ENCODE measurements around the gene MOB2.

Gene MOB2

DNA sequence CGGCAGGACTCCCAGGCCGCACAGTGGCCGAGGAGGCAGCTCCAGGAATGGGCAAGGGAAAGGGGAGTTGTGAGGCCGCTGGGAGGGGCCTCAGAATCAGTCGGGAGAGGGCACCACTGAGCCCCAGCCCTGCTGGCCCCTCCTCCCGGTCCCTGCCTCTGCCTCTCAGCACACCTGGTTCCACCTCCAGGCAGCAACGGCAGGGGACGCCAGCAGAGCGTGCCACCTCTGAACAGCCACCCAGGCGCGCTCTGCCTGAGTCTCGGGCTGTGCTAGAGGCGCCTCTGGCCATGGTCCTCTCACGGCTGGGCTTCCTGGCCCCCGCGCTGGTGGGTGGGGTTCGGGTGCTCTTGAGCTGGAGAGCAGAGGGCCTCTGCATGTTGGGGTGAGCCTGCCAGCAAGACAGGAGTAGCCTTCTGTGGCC, 33.0 kb downstream of the MOB2 start:
- Mint-ChIP-seq H3K27ac (no peak overlapping the region), H3K27me3 (no peaks in the 10 kb centered on the region), H3K9me3 (no peaks in the 10 kb centered on the region), H3K36me3 (no peaks in the 10 kb centered on the region), H3K4me3 (no peak overlapping the region), H3K4me1 (no peaks in the 10 kb centered on the region)

DNA sequence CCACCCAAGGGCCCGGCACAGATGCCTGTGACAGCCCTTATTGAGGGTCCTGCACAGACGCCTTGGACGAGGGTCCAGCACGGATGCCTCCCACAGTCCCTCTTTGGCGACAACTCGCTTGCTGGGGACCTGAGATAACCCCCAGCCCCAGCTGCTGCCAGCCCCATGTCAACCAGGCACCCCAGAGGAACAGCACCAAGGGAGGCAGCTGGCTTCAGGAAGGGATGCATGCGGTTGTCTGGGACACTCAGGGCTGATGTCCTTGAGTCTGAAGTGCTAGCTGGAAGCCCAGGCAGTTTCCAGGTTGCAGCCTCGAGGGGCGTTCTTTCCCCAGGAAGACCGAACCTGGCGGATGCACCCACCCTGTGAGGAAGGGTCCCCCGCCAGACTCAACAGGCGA, 33.8 kb downstream of the MOB2 start:
- H3K4me3 Mint-ChIP-seq, result no peak overlapping the region
- no peaks in the 10 kb centered on the region for H3K27me3 Mint-ChIP-seq
- H3K27ac Mint-ChIP-seq, result no peak overlapping the region
- H3K9me3 Mint-ChIP-seq, result no peaks in the 10 kb centered on the region
- H3K36me3 Mint-ChIP-seq, result no peaks in the 10 kb centered on the region
- no peaks in the 10 kb centered on the region for H3K4me1 Mint-ChIP-seq

DNA sequence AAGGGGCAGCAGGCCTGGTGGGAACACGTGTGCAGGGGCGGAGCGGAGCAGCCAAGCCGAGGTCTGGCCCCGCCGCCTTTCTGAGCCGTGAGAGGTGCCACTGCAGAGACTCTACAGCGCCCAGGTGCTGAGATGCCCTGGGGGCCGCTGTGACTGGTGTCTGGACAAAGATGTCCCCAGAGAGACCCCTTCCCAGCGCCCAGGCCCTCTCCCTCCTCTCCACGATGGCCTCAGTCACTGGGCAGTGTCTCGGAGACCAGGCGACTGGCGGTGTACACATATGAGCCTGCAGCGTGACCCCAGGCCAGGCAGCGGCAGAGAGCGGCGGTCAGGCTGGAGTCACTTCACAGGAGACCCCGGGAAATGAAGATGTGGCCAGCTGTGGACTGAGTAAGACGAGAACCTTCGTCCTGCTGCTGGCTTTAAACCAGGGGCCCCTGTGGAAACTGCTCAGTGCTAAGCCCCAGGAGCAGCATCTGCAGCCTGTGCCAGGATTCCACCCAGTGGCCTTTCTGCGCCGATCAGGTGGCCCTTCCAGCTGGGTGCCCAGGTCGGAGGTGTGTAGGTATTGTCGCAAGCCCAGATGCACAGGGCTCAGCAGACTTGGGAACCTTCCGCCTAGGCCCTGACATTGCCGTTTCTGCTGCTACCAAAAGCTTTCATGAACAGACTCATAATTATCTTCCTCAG, 34.7 kb downstream of the MOB2 start:
- H3K9me3 Mint-ChIP-seq, result no peaks in the 10 kb centered on the region
- no peaks in the 10 kb centered on the region for H3K27me3 Mint-ChIP-seq
- H3K4me1 Mint-ChIP-seq, result no peaks in the 10 kb centered on the region
- no peak overlapping the region for H3K27ac Mint-ChIP-seq
- no peaks in the 10 kb centered on the region for H3K36me3 Mint-ChIP-seq
- H3K4me3 Mint-ChIP-seq, result no peak overlapping the region

DNA sequence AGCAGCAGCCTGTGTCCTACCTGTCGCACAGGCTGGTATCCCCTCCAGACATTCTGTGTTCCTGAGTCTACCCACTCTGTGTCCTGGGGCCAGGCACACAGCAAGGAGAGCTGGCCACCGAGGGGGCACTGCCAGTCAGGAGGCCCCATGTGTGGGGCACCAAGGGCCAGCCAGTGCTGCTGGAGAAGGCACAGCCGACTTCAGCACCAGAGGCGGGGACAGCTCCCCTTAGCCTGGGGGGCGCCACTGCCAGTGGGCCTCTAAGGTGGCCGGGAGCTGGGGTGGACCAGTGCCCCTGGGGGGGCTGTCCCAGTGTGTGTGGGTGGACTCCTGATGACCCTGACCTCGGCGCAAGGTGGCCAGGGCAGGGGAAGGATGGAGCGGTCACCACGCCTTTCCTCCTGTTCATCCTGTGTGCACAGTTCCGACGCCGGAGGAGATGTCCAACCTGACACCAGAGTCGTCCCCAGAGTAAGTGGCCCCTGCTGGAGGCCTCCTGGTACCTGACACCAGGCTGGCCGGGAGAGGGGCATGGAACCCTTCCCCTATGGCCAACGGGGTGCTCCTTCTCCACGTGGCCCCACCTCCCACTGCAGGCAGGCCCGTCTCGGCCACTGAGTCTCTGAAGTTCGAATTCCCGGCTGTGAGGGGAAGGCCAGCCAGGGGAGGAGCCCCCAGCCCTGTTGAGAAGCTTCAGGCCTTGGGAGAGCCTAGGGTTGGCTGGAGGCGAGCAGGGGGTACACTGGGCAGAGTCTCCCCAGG, 35.4 kb downstream of the MOB2 start:
- no peaks in the 10 kb centered on the region for H3K4me1 Mint-ChIP-seq
- no peaks in the 10 kb centered on the region for H3K36me3 Mint-ChIP-seq
- no peaks in the 10 kb centered on the region for H3K9me3 Mint-ChIP-seq
- no peak overlapping the region for H3K4me3 Mint-ChIP-seq
- H3K27me3 Mint-ChIP-seq, result no peaks in the 10 kb centered on the region
- no peak overlapping the region for H3K27ac Mint-ChIP-seq

DNA sequence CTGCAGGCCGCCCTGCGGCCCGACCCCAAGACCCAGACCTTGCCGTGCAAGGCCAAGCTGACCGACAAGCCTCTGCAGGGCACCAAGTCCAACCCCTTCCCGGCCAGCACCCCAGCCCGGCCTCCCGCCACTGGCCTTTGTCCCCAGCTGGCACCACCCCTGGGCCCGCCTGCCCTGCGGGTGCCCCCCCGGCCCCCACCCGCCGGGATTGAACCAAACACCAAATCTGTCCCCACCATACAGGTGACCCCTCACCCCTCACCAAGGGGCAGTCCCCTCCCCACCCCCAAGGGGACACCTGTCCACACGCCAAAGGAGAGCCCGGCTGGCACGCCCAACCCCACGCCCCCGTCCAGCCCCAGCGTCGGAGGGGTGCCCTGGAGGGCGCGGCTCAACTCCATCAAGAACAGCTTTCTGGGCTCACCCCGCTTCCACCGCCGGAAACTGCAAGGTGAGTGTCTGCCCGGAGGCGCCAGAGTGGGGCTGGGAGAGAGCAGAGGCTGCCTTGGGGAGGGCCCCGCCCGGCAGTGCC, 36.2 kb downstream of the MOB2 start:
- H3K27me3 Mint-ChIP-seq, result no peaks in the 10 kb centered on the region
- H3K27ac Mint-ChIP-seq, result no peak overlapping the region
- H3K36me3 Mint-ChIP-seq, result no peaks in the 10 kb centered on the region
- no peak overlapping the region for H3K4me3 Mint-ChIP-seq
- no peaks in the 10 kb centered on the region for H3K4me1 Mint-ChIP-seq
- no peaks in the 10 kb centered on the region for H3K9me3 Mint-ChIP-seq

DNA sequence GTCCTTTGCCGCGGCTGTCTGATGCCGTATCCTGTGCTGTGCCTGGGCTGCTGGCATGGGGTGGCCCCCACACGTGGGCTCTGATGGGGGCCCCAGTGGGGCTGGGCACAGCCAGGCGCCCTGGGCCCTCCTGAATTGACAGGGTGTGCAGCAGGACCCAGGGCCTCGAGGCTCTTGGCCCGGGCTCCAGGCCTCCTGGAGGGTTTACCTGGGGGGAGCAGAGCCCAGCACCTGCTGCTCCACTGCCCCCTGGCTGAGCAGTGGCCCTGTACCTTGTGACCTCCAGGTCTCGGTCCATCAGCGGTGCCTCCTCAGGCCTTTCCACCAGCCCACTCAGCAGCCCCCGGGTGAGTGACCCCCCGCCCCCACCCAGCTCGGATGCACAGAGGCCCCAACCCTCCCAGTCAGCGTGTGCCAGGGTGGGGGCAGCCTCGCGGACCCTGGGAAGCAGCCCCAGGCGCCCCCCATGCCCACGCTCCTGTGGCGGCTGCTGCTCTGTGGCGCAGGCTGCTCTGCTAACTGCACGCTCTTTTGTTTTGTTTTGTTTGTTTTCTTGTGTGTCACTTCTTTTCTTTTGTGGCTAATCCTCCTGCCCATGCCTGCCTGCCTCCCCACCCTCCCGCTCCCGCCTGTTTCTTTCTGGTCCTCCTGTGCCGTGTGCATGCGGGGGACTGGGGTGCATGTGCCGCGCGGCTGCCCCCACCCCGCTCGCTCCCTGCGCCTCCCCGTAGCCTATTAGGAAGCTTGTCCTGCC, 36.9 kb downstream of the MOB2 start:
- Mint-ChIP-seq H3K27ac (no peak overlapping the region), H3K27me3 (no peaks in the 10 kb centered on the region), H3K9me3 (no peaks in the 10 kb centered on the region), H3K4me1 (no peaks in the 10 kb centered on the region), H3K4me3 (no peak overlapping the region), H3K36me3 (no peaks in the 10 kb centered on the region)

DNA sequence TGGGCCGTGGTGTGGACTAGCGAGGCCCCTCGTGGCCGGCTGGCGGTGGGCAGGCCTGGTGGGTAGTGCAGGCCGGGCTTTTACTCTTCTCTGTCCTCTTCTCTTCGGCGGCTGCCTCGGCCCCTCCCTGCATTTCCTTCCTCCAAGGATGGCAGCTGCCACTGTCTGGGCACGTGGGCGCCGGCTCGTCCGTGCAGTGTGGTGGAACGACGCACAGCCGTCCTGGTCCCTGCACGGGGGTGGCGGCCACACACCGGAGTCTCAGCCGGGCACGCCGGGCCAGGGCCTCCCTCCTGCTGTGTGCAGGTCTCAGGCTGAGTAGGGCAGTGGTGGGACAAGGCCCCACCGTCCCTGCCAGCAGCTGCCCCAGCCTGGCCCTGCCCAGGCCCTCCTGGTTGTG, 37.7 kb downstream of the MOB2 start:
- H3K9me3 Mint-ChIP-seq, result no peaks in the 10 kb centered on the region
- no peaks in the 10 kb centered on the region for H3K27me3 Mint-ChIP-seq
- no peak overlapping the region for H3K27ac Mint-ChIP-seq
- no peaks in the 10 kb centered on the region for H3K36me3 Mint-ChIP-seq
- H3K4me1 Mint-ChIP-seq, result no peaks in the 10 kb centered on the region
- no peak overlapping the region for H3K4me3 Mint-ChIP-seq

DNA sequence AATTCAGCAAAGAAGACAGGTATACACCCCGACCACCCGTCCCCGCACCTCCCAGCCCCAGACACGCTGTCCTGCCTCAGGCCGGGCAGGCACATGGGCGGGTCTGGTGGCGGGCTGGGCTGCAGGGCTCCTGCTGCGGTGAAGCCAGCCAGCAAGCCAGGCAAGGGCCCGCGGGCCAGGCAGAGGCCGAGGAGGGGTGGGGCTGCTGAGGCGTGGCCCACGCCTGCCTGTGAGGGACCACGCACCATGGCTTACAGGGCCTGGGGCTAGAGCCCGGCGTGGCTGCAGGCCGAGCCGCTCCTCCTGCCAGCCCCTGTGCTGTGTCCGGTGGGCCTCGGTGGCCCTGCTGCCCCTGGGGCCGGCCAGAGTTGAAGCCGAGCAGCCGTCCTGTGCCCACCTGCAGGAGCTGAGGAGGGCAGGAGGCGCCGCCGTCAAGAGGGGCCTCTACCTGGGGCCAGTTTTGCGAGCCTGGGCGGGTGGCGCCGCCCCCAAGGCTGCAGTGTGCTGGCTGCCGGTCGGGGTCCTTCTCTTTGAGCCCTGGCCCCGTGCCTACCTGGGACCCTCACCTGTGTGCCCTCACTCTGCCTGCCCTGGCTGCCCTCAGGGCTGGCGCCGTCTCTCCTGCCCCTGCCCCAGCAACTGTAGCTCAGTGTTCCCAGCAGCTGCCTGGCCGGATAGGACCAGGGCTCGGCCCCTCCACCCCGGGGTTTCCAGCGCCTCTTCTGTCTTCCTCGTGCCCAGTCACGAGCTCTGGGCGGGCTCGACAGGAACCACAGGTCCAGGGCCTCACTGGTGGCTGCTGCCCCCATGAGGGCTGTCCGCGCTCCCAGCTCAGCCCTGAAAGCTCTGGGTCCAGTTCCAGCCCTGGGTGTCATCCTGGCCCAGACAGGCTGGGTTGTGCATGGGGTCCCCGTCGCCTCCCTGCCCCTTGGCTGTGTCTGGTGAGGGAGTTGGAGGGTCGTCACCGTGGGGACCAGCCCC, 38.4 kb downstream of the MOB2 start:
- Mint-ChIP-seq H3K4me1 (no peaks in the 10 kb centered on the region), H3K36me3 (no peaks in the 10 kb centered on the region), H3K4me3 (no peak overlapping the region), H3K27me3 (no peaks in the 10 kb centered on the region), H3K27ac (no peak overlapping the region), H3K9me3 (no peaks in the 10 kb centered on the region)

DNA sequence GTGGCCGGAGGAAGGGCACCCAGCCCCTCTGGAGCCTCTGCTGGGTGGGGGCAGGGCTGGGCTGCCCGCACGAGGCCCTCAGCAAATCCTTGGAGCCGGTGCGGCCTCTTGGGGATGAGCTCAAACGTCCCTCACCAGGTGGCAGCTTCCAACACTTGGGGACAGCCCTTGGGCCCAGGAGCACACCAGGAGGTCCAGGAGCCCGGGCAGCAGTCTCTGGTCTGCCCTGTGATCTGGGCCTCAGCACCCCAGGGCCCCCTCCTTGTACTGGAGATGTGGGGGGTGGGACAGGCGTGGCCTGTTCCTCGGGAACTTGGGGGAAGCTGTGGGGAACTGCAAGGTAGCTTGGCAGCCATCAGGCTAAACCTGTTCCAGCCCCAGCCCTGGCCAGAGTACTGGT, 40.0 kb downstream of the MOB2 start:
- Mint-ChIP-seq H3K27me3 (no peaks in the 10 kb centered on the region), H3K4me1 (no peaks in the 10 kb centered on the region), H3K4me3 (no peak overlapping the region), H3K9me3 (no peaks in the 10 kb centered on the region), H3K27ac (no peak overlapping the region), H3K36me3 (no peaks in the 10 kb centered on the region)

DNA sequence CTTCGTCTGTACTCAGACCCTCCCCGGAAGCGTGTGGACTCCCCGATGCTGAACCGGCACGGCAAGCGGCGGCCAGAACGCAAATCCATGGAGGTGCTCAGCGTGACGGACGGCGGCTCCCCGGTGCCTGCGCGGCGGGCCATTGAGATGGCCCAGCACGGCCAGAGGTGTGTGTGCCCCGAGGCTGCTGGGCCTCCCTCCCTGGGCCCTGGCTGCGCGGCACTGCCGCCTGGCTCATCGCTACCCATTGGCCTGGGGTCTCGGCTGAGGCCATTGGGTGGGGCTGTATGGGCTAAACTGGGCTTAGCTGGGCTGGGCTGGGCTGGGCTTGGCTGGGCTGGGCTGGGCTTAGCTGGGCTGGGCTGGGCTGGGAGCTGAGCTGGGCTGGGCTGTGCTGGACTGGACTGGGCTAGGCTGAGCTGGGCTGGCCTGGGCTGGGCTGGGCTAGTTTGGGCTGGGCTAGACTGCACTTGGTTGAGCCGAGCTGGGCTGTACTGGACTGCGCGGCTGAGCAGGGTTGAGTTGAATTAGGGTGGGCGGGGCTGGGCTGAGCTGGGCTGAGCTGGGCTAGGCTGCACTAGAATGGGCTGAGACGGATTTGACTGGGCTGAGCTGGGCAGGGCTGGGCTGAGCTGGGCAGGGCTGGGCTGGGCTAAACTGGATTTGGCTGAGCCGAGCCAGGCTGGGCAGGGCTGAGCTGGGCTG, 40.7 kb downstream of the MOB2 start:
- Mint-ChIP-seq H3K27me3 (no peaks in the 10 kb centered on the region), H3K4me1 (no peaks in the 10 kb centered on the region), H3K9me3 (no peaks in the 10 kb centered on the region), H3K4me3 (no peak overlapping the region), H3K27ac (no peak overlapping the region), H3K36me3 (no peaks in the 10 kb centered on the region)

DNA sequence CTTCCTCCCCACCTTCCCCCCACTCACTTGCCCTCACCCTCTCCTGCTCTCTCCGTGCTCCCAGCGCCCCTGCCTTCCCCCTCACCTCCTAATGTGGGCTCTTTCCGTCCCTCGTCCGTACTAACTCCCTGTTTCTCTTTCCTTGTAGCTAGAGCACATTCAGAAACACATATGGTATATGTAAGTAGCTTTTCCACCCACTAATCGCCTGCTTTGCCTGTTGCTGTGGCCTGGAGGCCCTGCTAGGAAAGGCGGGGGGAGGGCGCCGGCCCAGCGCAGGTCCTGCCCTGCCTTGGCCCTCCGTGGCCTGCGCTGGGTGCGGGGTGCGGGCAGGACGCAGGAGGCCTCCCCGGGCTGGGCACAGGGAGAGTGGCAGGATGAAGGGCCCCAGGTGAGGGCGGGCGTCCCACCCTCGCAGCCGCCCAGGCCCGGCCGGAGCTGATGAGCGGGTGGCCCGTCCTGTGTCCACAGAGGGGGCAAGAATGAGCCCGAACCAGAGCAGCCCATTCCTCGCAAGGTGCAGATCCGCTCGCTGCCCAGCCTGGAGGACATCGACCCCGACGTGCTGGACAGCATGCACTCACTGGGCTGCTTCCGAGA, 41.7 kb downstream of the MOB2 start:
- Mint-ChIP-seq H3K4me1 (no peaks in the 10 kb centered on the region), H3K27me3 (no peaks in the 10 kb centered on the region), H3K9me3 (no peaks in the 10 kb centered on the region), H3K36me3 (no peaks in the 10 kb centered on the region), H3K27ac (no peak overlapping the region), H3K4me3 (no peak overlapping the region)

DNA sequence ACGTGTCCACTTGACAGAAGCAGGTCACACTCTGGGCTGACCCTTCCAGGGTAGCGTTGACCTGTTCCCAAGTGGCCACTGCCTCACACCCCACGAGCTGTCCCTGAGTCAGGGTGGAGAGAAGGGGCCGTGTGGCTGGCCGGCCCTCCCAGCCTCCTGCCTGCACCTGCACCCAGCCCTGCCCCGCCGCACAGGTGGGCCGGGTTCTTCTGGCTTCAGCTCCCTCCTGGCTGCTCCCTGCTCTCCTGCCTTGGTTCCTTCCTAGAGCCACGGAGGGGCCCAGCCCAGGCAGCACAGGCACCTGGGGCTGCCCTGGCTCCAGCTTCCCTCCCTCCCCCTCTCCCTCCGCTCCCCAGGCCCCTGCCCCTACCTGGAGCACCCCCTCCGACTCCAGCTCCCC, 42.3 kb downstream of the MOB2 start:
- H3K27ac Mint-ChIP-seq, result no peak overlapping the region
- H3K27me3 Mint-ChIP-seq, result no peaks in the 10 kb centered on the region
- H3K4me1 Mint-ChIP-seq, result no peaks in the 10 kb centered on the region
- no peaks in the 10 kb centered on the region for H3K9me3 Mint-ChIP-seq
- H3K36me3 Mint-ChIP-seq, result no peaks in the 10 kb centered on the region
- H3K4me3 Mint-ChIP-seq, result no peak overlapping the region

DNA sequence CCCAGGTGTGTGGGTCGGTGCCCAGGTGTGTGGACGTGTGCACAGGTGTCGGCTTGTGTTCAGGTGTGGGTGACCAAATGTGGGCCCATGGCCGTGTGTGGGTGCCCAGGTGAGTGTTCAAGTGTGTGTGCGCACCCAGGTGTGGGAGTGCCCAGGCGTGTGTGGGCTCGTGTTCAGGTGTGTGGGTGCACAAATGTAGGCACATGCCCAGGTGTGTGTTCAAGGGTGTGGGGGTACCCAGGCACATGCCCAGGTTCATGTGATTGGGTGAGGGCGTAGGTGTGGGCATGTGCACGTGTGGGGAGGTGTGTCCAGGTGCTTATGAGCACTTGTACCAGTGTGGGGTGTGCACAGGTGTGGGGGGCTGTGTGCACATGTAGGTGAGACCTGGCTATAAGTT, 42.8 kb downstream of the MOB2 start:
- no peaks in the 10 kb centered on the region for H3K9me3 Mint-ChIP-seq
- no peak overlapping the region for H3K4me3 Mint-ChIP-seq
- H3K36me3 Mint-ChIP-seq, result no peaks in the 10 kb centered on the region

DNA sequence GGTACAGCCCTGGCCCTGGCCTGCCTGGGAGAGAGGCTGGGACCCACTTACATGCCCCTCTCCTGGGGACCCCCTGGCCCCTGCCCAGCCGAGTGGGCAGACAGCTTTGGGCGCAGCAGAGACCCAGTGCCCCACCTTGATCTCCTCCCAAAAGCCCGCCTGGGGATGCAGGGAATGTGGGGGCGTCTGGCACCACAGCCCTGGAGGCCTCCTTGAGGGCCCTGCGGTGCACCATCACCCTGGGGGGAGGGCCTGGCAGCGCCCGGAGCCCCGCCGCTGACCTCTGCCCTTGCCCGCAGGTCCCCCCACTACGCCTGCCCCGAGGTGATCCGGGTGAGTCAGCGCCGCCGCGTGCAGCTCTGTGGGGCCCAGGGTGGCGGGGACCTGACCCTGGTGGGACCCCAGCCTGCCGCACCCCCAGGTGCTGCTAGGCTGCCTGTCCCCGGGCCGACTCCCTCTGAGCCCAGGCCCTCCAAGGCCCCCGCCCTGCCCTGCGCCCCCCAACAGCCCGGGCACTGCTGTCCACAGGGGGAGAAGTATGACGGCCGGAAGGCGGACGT, 43.7 kb downstream of the MOB2 start:
- no peaks in the 10 kb centered on the region for H3K4me1 Mint-ChIP-seq
- H3K36me3 Mint-ChIP-seq, result no peaks in the 10 kb centered on the region
- H3K9me3 Mint-ChIP-seq, result no peaks in the 10 kb centered on the region
- H3K27me3 Mint-ChIP-seq, result no peaks in the 10 kb centered on the region
- no peak overlapping the region for H3K4me3 Mint-ChIP-seq
- H3K27ac Mint-ChIP-seq, result no peak overlapping the region

More for the DNA sequence above, 42.8 kb downstream of the MOB2 start:
- no peaks in the 10 kb centered on the region for H3K27me3 Mint-ChIP-seq
- no peaks in the 10 kb centered on the region for H3K4me1 Mint-ChIP-seq
- no peak overlapping the region for H3K27ac Mint-ChIP-seq
